ENCODE data around the gene JAG2. TPM values are rescaled to one million over a fixed set of nuclear protein-coding genes. Genes with fewer than 3 reads are reported as not detected.

The JAG2 gene
- total and polyA plus RNA-seq, 10 donors, result 3.0 to 14.3 (median 6.4) TPM

DNA sequence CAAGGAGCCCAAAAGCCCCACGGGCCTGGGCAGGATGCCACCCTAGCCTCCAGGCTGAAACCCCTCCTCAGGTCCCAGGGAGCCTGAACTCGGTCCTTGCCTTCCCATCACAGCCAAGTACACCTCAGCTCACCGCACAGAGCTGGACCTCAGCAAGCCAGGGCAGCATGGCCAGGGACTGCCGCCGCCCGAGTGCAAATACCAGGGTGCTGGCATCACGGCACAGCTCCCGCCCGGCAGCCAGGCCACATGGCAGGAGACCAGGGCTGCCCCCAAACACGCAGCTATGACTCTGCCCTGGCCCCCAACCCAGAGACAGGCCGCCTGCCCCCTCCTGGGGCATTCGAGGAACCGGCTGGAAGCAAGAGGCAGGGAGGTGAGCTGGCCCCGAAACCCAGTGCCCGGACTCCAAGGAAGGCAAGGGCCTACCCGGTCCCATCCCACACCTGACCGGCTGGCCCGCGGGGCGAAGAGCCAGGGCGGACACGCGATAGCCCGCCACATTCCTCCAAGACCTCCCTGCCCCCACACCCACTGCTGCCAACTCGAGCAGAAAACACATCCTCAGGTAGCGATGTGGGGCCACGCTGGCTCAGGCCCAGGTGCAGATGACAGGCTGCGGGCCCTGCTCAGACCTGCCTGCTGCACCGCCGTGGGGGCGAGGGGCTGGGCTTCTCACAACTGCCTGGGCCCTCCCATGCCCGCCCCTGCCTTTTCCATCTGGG is 2.7 kb downstream of the JAG2 start:
- H3K27ac ChIP-seq, result no peak overlapping the region
- H3K4me1 ChIP-seq, result peaks cover under 1 to 40% (median 29%) of the 10 kb centered on the region in 6 donors
- peaks cover 0 to 55% (median 36%) of the 10 kb centered on the region in 7 donors for H3K27me3 ChIP-seq (replicated peaks in 1 of 7)
- H3K4me3 ChIP-seq, result no peak overlapping the region
- WGBS, 5 donors, result 88 to 94% (median 92%) methylated on average over 7 to 32 of the region's 32 CpGs
- TF ChIP-seq CTCF (IDR thresholded peaks at IDR 0.05 in 8 of 11, conservative IDR thresholded peaks at IDR 0.05 in 3 of 11) (no peak), POLR2AphosphoS5 (IDR thresholded peaks at IDR 0.05) (no peak), POLR2A (IDR thresholded peaks at IDR 0.05) (no peak)
- H3K36me3 ChIP-seq, result no peaks in the 10 kb centered on the region
- intact Hi-C loops (cut with DNase I; ENCODE audit: low total_unique reads), result no loop called here
- no peak for DNase-seq
- no peaks in the 10 kb centered on the region for H3K9me3 ChIP-seq

DNA sequence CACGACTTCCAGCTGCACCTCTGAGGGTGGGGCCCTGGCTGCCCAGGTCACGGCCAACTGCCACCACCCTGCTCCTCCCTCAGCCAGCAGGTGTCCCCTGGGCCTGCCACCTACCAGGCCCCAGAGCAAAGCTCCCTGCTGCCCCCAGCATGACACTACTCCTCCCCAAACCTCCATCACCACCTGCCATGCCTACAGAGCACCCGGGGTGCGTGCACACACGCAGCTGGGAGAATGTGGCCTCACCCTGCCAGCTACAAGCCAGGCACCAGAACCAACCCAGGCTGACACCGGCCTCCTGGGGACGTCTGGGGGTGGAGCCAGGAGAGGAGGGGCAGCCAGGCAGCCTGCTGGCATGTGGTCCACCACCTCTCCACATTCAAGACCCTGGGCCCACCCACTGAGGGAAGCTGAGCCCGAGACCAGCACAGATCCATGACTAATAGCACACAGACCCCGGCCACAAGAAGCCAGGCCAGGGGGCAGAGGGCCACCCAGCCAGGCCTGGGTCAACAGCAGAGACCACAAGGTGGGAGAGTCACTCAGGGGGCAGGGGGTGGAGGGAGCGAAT is 3.4 kb downstream of the JAG2 start:
- 66 to 79% (median 77%) methylated on average over 6 to 10 of the region's 10 CpGs for WGBS, 5 donors
- no peak for DNase-seq
- Histone ChIP-seq H3K4me1 (peaks cover 0 to 33% (median 22%) of the 10 kb centered on the region in 6 donors), H3K4me3 (no peak overlapping the region), H3K27me3 (replicated peaks in 1 of 7) (peaks cover 0 to 48% (median 31%) of the 10 kb centered on the region in 7 donors), H3K9me3 (no peaks in the 10 kb centered on the region), H3K27ac (no peak overlapping the region), H3K36me3 (no peaks in the 10 kb centered on the region)
- intact Hi-C loops (cut with DNase I; ENCODE audit: low total_unique reads), result no loop called here
- TF ChIP-seq POLR2AphosphoS5 (IDR thresholded peaks at IDR 0.05) (no peak), CTCF (IDR thresholded peaks at IDR 0.05 in 8 of 11, conservative IDR thresholded peaks at IDR 0.05 in 3 of 11) (no peak), POLR2A (IDR thresholded peaks at IDR 0.05) (no peak)

DNA sequence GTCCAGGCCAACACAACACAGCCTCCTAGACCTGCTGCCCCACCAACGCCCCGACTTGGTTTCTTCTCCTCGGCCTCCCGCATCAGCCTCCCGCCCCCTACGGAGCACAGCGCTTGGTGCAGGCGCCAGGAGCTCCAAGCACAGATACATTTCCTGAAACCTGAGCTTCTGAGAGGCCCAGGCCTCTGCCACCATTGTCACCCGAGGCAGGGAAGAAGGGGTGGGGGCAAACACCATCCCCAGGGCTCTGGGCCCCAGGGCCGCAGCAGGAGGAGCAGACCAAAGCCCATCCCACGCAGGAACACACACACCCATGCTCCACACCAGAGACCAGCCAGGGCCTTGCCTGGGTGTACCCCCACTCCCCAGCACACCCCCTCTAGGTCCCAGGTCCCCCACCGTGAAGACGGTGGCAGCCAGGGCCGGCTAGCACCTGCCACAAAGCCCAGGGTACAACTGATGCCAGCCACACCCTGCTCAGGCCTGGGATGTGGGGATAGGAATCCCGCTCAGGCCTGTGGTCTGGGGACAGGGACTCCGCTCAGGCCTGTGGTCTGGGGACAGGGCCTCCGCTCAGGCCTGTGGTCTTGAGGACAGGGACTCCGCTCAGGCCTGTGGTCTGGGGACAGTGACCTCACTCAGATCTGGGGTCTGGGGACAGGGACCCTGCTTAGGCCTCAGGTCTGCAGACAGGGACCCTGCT is 5.4 kb downstream of the JAG2 start:
- Histone ChIP-seq H3K9me3 (no peaks in the 10 kb centered on the region), H3K4me1 (peaks cover 0 to 19% (median 10%) of the 10 kb centered on the region in 6 donors), H3K4me3 (no peak overlapping the region), H3K36me3 (no peaks in the 10 kb centered on the region), H3K27me3 (replicated peaks in 1 of 7) (peaks cover 0 to 42% (median 17%) of the 10 kb centered on the region in 7 donors), H3K27ac (no peak overlapping the region)
- TF ChIP-seq POLR2AphosphoS5 (IDR thresholded peaks at IDR 0.05), result no peak
- TF ChIP-seq POLR2A (IDR thresholded peaks at IDR 0.05), result no peak
- TF ChIP-seq CTCF (IDR thresholded peaks at IDR 0.05 in 8 of 11, conservative IDR thresholded peaks at IDR 0.05 in 3 of 11), result no peak
- intact Hi-C loops (cut with DNase I; ENCODE audit: low total_unique reads), result no loop called here
- DNase-seq, result no peak
- WGBS, 5 donors, result 79 to 90% (median 83%) methylated on average over 10 to 18 of the region's 18 CpGs

GRCh38 chr14:105162669-105162979 is 6.0 kb downstream of the JAG2 start:
- Histone ChIP-seq H3K36me3 (no peaks in the 10 kb centered on the region), H3K27ac (no peak overlapping the region), H3K27me3 (replicated peaks in 1 of 7) (peaks cover 0 to 39% (median 13%) of the 10 kb centered on the region in 7 donors), H3K4me3 (no peak overlapping the region), H3K9me3 (no peaks in the 10 kb centered on the region), H3K4me1 (peaks cover 0 to 16% (median 6%) of the 10 kb centered on the region in 6 donors)
- intact Hi-C loops (cut with DNase I; ENCODE audit: low total_unique reads), result no loop called here
- DNase-seq, result no peak
- no peak for TF ChIP-seq CTCF (IDR thresholded peaks at IDR 0.05 in 8 of 11, conservative IDR thresholded peaks at IDR 0.05 in 3 of 11)
- no peak for TF ChIP-seq POLR2A (IDR thresholded peaks at IDR 0.05)
- TF ChIP-seq POLR2AphosphoS5 (IDR thresholded peaks at IDR 0.05), result no peak
- 86 to 100% (median 96%) methylated on average over 2 of the region's 2 CpGs for WGBS, 5 donors

Measured in spleen (tissue), 11 donors.